Thymus (tissue), 11 donors: ENCODE measurements around the gene GET3. TPM values are rescaled to one million over a fixed set of nuclear protein-coding genes. Genes with fewer than 3 reads are reported as not detected.

Source experiments
- DNase-seq, 9 donors: peaks; one replicate each; pipeline ENCODE4 v3.0.0-alpha.2; 2013; ENCODE audit warnings: low spot score in 9 of 9, low read depth in 6 of 9, missing footprints in 1 of 9
- H3K27ac ChIP-seq, 2 donors: one replicate each; pipeline ENCODE4 v1.5.1; 2013; ENCODE audit warnings: control low read depth in 1 of 2, low read depth in 1 of 2, low read length in 1 of 2, mild to moderate bottlenecking in 1 of 2, moderate library complexity in 1 of 2
- H3K27me3 ChIP-seq, 2 donors: one replicate each; pipeline ENCODE4 v1.5.1; 2013; ENCODE audit warnings: low read length in 1 of 2; ENCODE audit not compliant: control insufficient read depth in 2 of 2, insufficient read depth in 1 of 2
- H3K36me3 ChIP-seq, 2 donors: one replicate each; pipeline ENCODE4 v1.5.1; 2013; ENCODE audit warnings: low read length in 1 of 2, mild to moderate bottlenecking in 1 of 2, moderate library complexity in 1 of 2; ENCODE audit not compliant: control insufficient read depth in 2 of 2, insufficient read depth in 2 of 2
- H3K4me1 ChIP-seq, 2 donors: one replicate each; pipeline ENCODE4 v1.5.1; 2013; ENCODE audit warnings: low read length in 2 of 2; ENCODE audit not compliant: control insufficient read depth in 2 of 2, insufficient read depth in 2 of 2
- H3K4me3 ChIP-seq, 2 donors: one replicate each; pipeline ENCODE4 v1.5.1; 2013; ENCODE audit warnings: low read length in 2 of 2, control low read depth in 1 of 2, mild to moderate bottlenecking in 1 of 2
- H3K9me3 ChIP-seq, 2 donors: one replicate each; pipeline ENCODE4 v1.5.1; 2013; ENCODE audit warnings: low read length in 1 of 2, mild to moderate bottlenecking in 1 of 2; ENCODE audit not compliant: control insufficient read depth in 2 of 2, insufficient read depth in 1 of 2
- WGBS: extraction: QIAGEN DNeasy Blood & Tissue Kit; methylation state at CpG from one replicate; pipeline ENCODE4 v1.1.7; 2013; 5-methylcytosine and 5-hydroxymethylcytosine counted together
- polyA plus RNA-seq: library from polyadenylated mRNA; stranded (reverse); fragments of 200-250 nt; gene quantifications from one replicate; pipeline ENCODE4 v1.2.3, GENCODE V29; 2013
- total RNA-seq: library from RNA; stranded (reverse); fragments of 120-200 nt; gene quantifications from one replicate; pipeline ENCODE4 v1.2.4, GENCODE V29; 2013
- donor health status: healthy.

Gene GET3
- total and polyA plus RNA-seq, 2 donors = 50.0 to 67.2 TPM

DNA sequence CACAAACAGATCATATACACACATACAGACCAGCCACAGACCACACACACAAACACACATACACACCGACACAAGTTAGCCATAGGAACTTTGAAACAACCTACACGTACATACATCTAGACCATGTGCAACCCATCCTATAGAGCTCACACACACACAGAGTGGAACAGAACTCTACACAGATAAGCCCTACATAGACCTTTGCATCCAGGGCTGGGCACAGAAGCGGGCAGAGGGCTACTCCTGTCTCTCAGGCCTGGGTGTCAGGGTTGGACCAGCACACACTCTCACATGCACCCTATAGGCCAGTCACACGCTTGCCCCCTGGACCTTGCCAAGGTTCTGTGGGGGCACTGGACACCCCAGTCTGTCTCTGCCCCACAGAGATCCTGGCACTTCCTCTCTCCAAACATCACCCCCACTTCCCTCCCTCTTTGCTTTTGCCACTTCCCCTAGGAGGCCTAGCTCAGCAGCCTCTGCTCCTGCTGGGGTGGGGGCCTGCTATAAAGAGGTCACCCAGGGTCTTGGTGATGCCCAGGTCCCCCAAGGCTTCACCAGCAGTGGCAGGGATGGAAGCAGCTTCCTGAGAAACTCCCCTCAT lies 48.2 kb downstream of the GET3 start:
- 76% methylated on average over 4 of the region's 4 CpGs for WGBS
- no peak overlapping the region for H3K4me3 ChIP-seq
- H3K36me3 ChIP-seq = no peaks in the 10 kb centered on the region
- peaks cover 24 to 78% of the 10 kb centered on the region in 2 donors for H3K4me1 ChIP-seq
- H3K27me3 ChIP-seq = peaks cover 14 to 18% of the 10 kb centered on the region in 2 donors
- no peaks in the 10 kb centered on the region for H3K9me3 ChIP-seq
- peak in 1 of 9 donors; percentile 41 for DNase-seq
- peak overlapping the region; percentile 64 to 89 for H3K27ac ChIP-seq

GRCh38 chr19:12786141-12786870 lies 49.0 kb downstream of the GET3 start:
- Histone ChIP-seq H3K27ac (peak overlapping the region; percentile 64 to 89), H3K4me1 (peaks cover 29 to 86% of the 10 kb centered on the region in 2 donors), H3K27me3 (peaks cover 14 to 19% of the 10 kb centered on the region in 2 donors), H3K36me3 (no peaks in the 10 kb centered on the region), H3K4me3 (no peak overlapping the region), H3K9me3 (no peaks in the 10 kb centered on the region)
- WGBS = 39% methylated on average over 18 of the region's 18 CpGs
- peak in 1 of 9 donors; percentile 45 for DNase-seq

DNA sequence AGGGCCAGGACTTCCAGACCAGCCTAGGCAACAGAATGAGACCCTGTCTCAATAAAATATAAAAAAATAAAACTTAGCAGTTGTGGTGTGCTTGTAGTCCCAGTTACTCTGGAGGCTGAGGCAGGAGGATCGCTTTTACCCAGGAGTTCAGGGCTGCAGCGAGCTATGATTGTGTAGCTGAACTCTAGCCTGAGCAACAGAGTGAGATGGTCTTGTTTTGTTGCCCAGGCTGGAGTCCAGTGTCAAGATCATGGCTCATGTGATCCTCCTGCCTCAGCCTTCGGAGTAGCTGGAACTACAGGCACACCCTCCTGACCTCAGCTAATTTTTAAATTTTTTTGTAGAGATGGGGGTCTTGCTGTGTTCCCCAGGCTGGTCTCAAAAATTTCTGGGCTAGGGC lies 49.7 kb downstream of the GET3 start:
- peaks cover 14 to 19% of the 10 kb centered on the region in 2 donors for H3K27me3 ChIP-seq
- peaks cover 27 to 82% of the 10 kb centered on the region in 2 donors for H3K4me1 ChIP-seq
- no peaks in the 10 kb centered on the region for H3K36me3 ChIP-seq
- no peaks in the 10 kb centered on the region for H3K9me3 ChIP-seq
- peak overlapping the region; percentile 64 to 89 for H3K27ac ChIP-seq
- 96% methylated on average over 3 of the region's 3 CpGs for WGBS
- no peak overlapping the region for H3K4me3 ChIP-seq
- no peak for DNase-seq

GRCh38 chr19:12787458-12787857 lies 50.2 kb downstream of the GET3 start:
- H3K27ac ChIP-seq = peak overlapping the region in 1 of 2 donors; percentile 64
- no peak overlapping the region for H3K4me3 ChIP-seq
- H3K9me3 ChIP-seq = no peaks in the 10 kb centered on the region
- peaks cover 14 to 19% of the 10 kb centered on the region in 2 donors for H3K27me3 ChIP-seq
- 89% methylated on average over 10 of the region's 10 CpGs for WGBS
- no peak for DNase-seq
- no peaks in the 10 kb centered on the region for H3K36me3 ChIP-seq
- H3K4me1 ChIP-seq = peaks cover 27 to 78% of the 10 kb centered on the region in 2 donors

- Histone ChIP-seq H3K27me3 (peaks cover 14 to 19% of the 10 kb centered on the region in 2 donors), H3K9me3 (no peaks in the 10 kb centered on the region), H3K36me3 (no peaks in the 10 kb centered on the region), H3K4me1 (peaks cover 23 to 71% of the 10 kb centered on the region in 2 donors), H3K4me3 (no peak overlapping the region), H3K27ac (peak overlapping the region; percentile 85 to 98)
- 95% methylated on average over 4 of the region's 4 CpGs for WGBS
- no peak for DNase-seq
Observed at GRCh38 chr19:12788042-12788681, 50.9 kb downstream of the GET3 start.

GRCh38 chr19:12788682-12789097 lies 51.4 kb downstream of the GET3 start:
- peaks cover 19 to 65% of the 10 kb centered on the region in 2 donors for H3K4me1 ChIP-seq
- peak in 1 of 9 donors; percentile 50 for DNase-seq
- no peaks in the 10 kb centered on the region for H3K36me3 ChIP-seq
- peaks cover 14 to 19% of the 10 kb centered on the region in 2 donors for H3K27me3 ChIP-seq
- H3K4me3 ChIP-seq = peak overlapping the region in 1 of 2 donors; percentile 1
- 32% methylated on average over 12 of the region's 12 CpGs for WGBS
- H3K27ac ChIP-seq = peak overlapping the region; percentile 85 to 98
- H3K9me3 ChIP-seq = no peaks in the 10 kb centered on the region

- WGBS = 10% methylated on average over 46 of the region's 46 CpGs
- H3K27ac ChIP-seq = peak overlapping the region; percentile 98
- H3K36me3 ChIP-seq = no peaks in the 10 kb centered on the region
- peaks cover 16 to 65% of the 10 kb centered on the region in 2 donors for H3K4me1 ChIP-seq
- H3K9me3 ChIP-seq = no peaks in the 10 kb centered on the region
- DNase-seq = peak in 1 of 9 donors; percentile 38
- peaks cover 14 to 19% of the 10 kb centered on the region in 2 donors for H3K27me3 ChIP-seq
- H3K4me3 ChIP-seq = peak overlapping the region; percentile 66 to 83
Observed at GRCh38 chr19:12789098-12789903, 52.0 kb downstream of the GET3 start.

DNA sequence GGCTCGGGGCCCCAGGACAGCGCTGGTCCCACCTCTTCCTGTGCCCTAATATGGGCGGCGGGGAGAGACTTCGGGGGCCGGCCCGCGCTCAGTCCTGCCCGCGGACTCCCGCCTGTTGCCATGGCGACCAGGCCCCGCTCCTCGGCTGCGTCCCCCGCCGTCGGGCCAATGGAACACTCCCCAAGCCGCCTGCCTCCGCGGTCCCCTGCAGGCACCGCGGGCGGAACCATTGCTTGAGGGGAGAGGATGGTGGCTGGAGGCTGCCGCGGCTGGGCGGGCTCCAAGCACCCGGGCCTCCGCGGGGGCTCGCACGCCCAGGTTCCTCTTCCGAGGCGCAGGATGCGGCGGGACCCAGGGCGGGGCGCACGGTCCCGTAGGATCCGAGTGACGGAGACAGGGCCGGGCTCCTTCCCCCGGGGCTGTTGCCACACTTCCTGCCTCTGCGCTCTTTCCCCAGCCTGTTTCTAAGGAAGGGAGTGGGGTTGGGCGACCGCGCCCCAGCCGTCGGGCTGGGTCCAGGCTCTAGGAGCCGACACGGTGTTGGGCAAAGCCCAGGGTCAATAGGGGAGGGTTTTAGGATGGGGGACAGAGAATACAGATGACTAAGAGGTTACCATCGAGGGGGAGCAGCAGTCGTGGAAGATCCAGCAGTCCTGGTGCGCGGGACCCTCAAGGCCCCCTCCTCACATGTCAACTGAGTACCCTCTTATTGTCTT lies 52.8 kb downstream of the GET3 start:
- Histone ChIP-seq H3K4me1 (peaks cover 16 to 61% of the 10 kb centered on the region in 2 donors), H3K9me3 (no peaks in the 10 kb centered on the region), H3K36me3 (no peaks in the 10 kb centered on the region), H3K4me3 (peak overlapping the region; percentile 66 to 83), H3K27me3 (peaks cover 14 to 19% of the 10 kb centered on the region in 2 donors), H3K27ac (peak overlapping the region; percentile 98)
- under 1% methylated on average over 56 of the region's 56 CpGs for WGBS
- peak in 4 of 9 donors; percentile 54 to 84 (median 66) for DNase-seq
